Suprapubic skin (tissue), 3 donors: Measurements from ENCODE around the gene ARHGEF7.
"Not testable (repeated sequence)": the region's sequence is repeated elsewhere in the genome, so short reads cannot be mapped to it uniquely, and the experiment has no call there.

Experiments
- POLR2A ChIP-seq, 2 donors: fragments of 450-650 bp; IDR thresholded peaks; one replicate each; pipeline ENCODE4 v1.6.1; 2017; ENCODE audit warnings: antibody characterized with exemption in 2 of 2, mild to moderate bottlenecking in 2 of 2, moderate library complexity in 2 of 2
- TF ChIP-seq, protein P1 (sequence below), 2 donors: fragments of 200-600 bp in 1 of 2; fragments of 450-650 bp in 1 of 2; sonication (generic) in 1 of 2; IDR thresholded peaks; one replicate each; pipeline ENCODE4 v1.5.1; 2016 to 2019; ENCODE audit warnings: antibody characterized with exemption in 2 of 2, mild to moderate bottlenecking in 1 of 2, moderate library complexity in 1 of 2

DNA sequence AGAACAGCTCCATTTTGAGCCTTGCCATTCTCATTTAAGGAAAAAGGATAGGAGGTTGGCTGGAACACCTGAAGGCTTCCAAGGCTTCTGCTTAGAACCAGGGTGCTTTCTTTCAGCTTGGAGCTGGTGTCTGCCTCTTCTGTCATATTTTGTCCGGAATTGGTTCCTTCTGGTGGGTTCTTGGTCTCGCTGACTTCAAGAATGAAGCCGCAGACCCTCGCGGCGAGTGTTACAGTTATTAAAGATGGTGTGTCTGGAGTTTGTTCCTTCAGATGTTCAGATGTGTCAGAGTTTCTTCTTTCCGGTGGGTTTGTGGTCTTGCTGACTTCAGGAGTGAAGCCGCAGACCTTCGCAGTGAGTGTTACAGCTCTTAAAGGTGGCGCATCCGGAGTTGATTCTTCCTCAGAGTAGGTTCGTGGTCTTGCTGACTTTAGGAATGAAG is 74.0 kb downstream of the ARHGEF7 start:
- TF ChIP-seq, protein P1, sequence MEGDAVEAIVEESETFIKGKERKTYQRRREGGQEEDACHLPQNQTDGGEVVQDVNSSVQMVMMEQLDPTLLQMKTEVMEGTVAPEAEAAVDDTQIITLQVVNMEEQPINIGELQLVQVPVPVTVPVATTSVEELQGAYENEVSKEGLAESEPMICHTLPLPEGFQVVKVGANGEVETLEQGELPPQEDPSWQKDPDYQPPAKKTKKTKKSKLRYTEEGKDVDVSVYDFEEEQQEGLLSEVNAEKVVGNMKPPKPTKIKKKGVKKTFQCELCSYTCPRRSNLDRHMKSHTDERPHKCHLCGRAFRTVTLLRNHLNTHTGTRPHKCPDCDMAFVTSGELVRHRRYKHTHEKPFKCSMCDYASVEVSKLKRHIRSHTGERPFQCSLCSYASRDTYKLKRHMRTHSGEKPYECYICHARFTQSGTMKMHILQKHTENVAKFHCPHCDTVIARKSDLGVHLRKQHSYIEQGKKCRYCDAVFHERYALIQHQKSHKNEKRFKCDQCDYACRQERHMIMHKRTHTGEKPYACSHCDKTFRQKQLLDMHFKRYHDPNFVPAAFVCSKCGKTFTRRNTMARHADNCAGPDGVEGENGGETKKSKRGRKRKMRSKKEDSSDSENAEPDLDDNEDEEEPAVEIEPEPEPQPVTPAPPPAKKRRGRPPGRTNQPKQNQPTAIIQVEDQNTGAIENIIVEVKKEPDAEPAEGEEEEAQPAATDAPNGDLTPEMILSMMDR (IDR thresholded peaks at IDR 0.05) = not testable (repeated sequence)
- TF ChIP-seq POLR2A (IDR thresholded peaks at IDR 0.05) = not testable (repeated sequence)
